DND-41 (cell line): ENCODE results near the gene NDE1.

Experiments used
- CTCF ChIP-seq: IDR thresholded peaks from 2 replicates; pipeline ENCODE4 v1.5.1; 2012; ENCODE audit warnings: borderline replicate concordance, low read length, moderate library complexity, mild to moderate bottlenecking; ENCODE audit not compliant: poor library complexity, severe bottlenecking; ENCODE audit errors: extremely low read depth
- EZH2 ChIP-seq: IDR thresholded peaks from 3 replicates; pipeline ENCODE4 v1.6.1; 2012; ENCODE audit warnings: borderline replicate concordance, low read depth, mild to moderate bottlenecking, moderate library complexity, low read length, inconsistent platforms; ENCODE audit not compliant: severe bottlenecking

DNA sequence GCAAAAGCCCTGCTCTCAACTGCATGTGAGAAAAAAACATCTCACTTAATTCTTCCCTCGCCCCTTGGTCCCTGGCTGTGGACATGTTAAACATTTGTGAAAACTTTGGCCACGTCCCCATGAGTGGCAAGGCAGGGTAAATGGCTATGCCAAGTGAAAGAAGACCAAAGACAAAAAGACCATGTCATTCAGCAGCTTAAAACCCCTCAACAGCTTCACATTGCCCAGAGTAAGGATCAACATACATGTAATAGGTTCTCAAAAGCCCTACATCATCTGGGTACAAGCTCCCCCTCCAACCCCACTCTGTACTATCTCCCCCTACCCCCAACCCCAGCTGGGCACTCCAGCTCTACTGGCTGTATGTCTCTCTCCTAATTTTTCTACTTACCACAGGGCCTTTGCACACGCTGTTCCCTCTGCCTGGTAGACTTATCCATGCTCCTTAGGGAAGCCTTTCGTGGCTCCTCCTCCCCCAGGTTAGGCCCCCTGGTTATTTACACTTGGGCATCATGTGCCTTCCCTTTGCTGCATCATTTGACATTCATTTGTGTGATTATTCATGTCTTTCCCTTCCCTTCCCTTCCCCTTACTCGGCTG, 75.7 kb downstream of the NDE1 start:
- no peak for TF ChIP-seq CTCF
- no peak for TF ChIP-seq EZH2
